HepG2 (cell line): ENCODE measurements around the gene ETS1. TPM values are rescaled to one million over a fixed set of nuclear protein-coding genes. Genes with fewer than 3 reads are reported as not detected.

Experiments
- ATAC-seq: fragments of 200-7000 bp; cut with Tn5 transposase; 3 replicates; pipeline ENCODE4 v1.9.1; 2020; ENCODE audit warnings: mild to moderate bottlenecking, moderate library complexity
- BruUV-seq: library from RNA; stranded (reverse); fragments of 400-500 nt; replicated peaks from 2 replicates; lab custom pipeline; 2021; lab: Mats Ljungman, UMichigan
- CTCF ChIA-PET: fragments of 300-600 bp; formaldehyde crosslinking; extraction: SDS; loops from one replicate; lab custom pipeline; 2021; ENCODE audit warnings: low total read pairs, inconsistent platforms, low intra/inter-chr PET ratio; lab: Yijun Ruan, JAX
- POLR2A ChIA-PET: fragments of 350-600 bp; sonication (Branson Sonifier 250); formaldehyde crosslinking; loops from one replicate; lab custom pipeline; 2020; ENCODE audit warnings: antibody characterized with exemption, inconsistent platforms; lab: Yijun Ruan, JAX
- DNase-seq: peaks from one replicate; pipeline ENCODE4 v3.0.0-alpha.2; 2015; ENCODE audit warnings: low spot score
- FAIRE-seq: peaks from 3 replicates; lab custom pipeline; 2011; peaks lifted over from hg19 to GRCh38; lab: Jason Lieb, UNC
- H2AFZ ChIP-seq: one replicate; pipeline ENCODE4 v1.6.1; 2011; ENCODE audit warnings: low read length, inconsistent platforms
- H3K27ac ChIP-seq: fragments of 300-600 bp; 3 replicates; pipeline ENCODE4 v1.8.0; 2011; ENCODE audit warnings: mixed run types, mild to moderate bottlenecking, mixed read lengths, low read length, inconsistent platforms; ENCODE audit not compliant: insufficient read depth; ENCODE audit errors: extremely low read length
- H3K27me3 ChIP-seq, 2 experiments: fragments of 200-600 bp in 1 of 2; 2 replicates in 1 of 2; 3 replicates in 1 of 2; pipeline versions ENCODE4 v1.6.0 to v1.8.0; 2011; ENCODE audit warnings: low read length in 2 of 2, mild to moderate bottlenecking in 2 of 2, moderate library complexity in 2 of 2, inconsistent platforms in 1 of 2; ENCODE audit not compliant: insufficient read depth in 2 of 2, control insufficient read depth in 1 of 2
- H3K36me3 ChIP-seq, 2 experiments: fragments of 200-600 bp in 1 of 2; replicated peaks in 1 of 2; 2 replicates in 1 of 2; 3 replicates in 1 of 2; pipeline versions ENCODE4 v1.5.1 to v1.8.0; 2011; ENCODE audit warnings: low read length in 2 of 2, inconsistent platforms in 1 of 2; ENCODE audit not compliant: insufficient read depth in 2 of 2, control insufficient read depth in 1 of 2
- H3K4me1 ChIP-seq: 2 replicates; pipeline ENCODE4 v1.5.1; 2012; ENCODE audit warnings: low read length, inconsistent platforms; ENCODE audit not compliant: insufficient read depth
- H3K4me2 ChIP-seq: 2 replicates; pipeline ENCODE4 v1.6.0; 2011; ENCODE audit warnings: low read depth, low read length, inconsistent platforms
- H3K4me3 ChIP-seq, 3 experiments: fragments of 200-600 bp in 1 of 3; sonication (generic), shearing (Covaris generic) in 1 of 3; replicated peaks in 1 of 3; 2 replicates each; pipeline ENCODE4 v1.5.1; 2011 to 2016; ENCODE audit warnings: low read length in 3 of 3, inconsistent platforms in 2 of 3, low read depth in 2 of 3, mild to moderate bottlenecking in 2 of 3, control low read depth in 1 of 3, mixed read lengths in 1 of 3; ENCODE audit not compliant: insufficient read depth in 1 of 3
- H3K79me2 ChIP-seq: one replicate; pipeline ENCODE4 v1.6.1; 2011; ENCODE audit warnings: low read length, inconsistent platforms; ENCODE audit not compliant: insufficient read depth
- H3K9ac ChIP-seq: 2 replicates; pipeline ENCODE4 v1.6.0; 2011; ENCODE audit warnings: mild to moderate bottlenecking, low read depth, low read length, inconsistent platforms; ENCODE audit not compliant: insufficient read depth
- H3K9me3 ChIP-seq: 2 replicates; pipeline ENCODE4 v1.5.1; 2012; ENCODE audit warnings: mild to moderate bottlenecking, low read length
- H4K20me1 ChIP-seq: 2 replicates; pipeline ENCODE4 v1.6.0; 2011; ENCODE audit warnings: inconsistent platforms, mild to moderate bottlenecking, low read length, moderate library complexity; ENCODE audit not compliant: insufficient read depth
- HDAC6 ChIP-seq: fragments of 200-600 bp; sonication (generic); IDR thresholded peaks from 2 replicates; pipeline ENCODE4 v1.7.0; 2017; ENCODE audit warnings: mild to moderate bottlenecking, antibody characterized with exemption, low read length, low read depth
- NCOA5 ChIP-seq: sonication (generic); formaldehyde crosslinking; IDR thresholded peaks from 2 replicates; pipeline ENCODE4 v1.4.0; 2020; ENCODE audit warnings: missing genetic modification reagents
- ZNF10 ChIP-seq: sonication (generic); formaldehyde crosslinking; IDR thresholded peaks from 2 replicates; pipeline ENCODE4 v1.4.0; 2020; ENCODE audit warnings: mild to moderate bottlenecking, low read depth, missing genetic modification reagents, borderline replicate concordance
- ZNF660 ChIP-seq: sonication (generic); formaldehyde crosslinking; IDR thresholded peaks from 2 replicates; pipeline ENCODE4 v1.5.1; 2020; ENCODE audit warnings: mild to moderate bottlenecking, low read depth, missing genetic modification reagents, borderline replicate concordance
- in situ Hi-C: cut with HindIII; loops from 2 replicates; pipeline ENCODE4 v1.10.0; 2017; ENCODE audit warnings: low pct_unique_long_range_greater_than_20kb; ENCODE audit not compliant: extremely low pct_ligation_motif_present
- intact Hi-C: fragments of 100-400 bp; cut with micrococcal nuclease; formaldehyde crosslinking; loops from one replicate; pipeline ENCODE4 v1.10.0; 2022; ENCODE audit not compliant: unreplicated experiment
- polyA plus RNA-seq, 8 experiments: library from polyadenylated mRNA; depleted of rRNA in 3 of 8; stranded (reverse) in 7 of 8; unstranded in 1 of 8; fragments of >200 nt; fragmentation: Illumina TruSeq in 4 of 8; extraction: Trizol in 4 of 8; gene quantifications; 2 replicates each; pipeline versions ENCODE4 v1.2.1 to v1.2.3, GENCODE V29; 2011 to 2016; ENCODE audit warnings: low read depth in 4 of 8, missing spikeins in 1 of 8, mixed read lengths in 1 of 8; ENCODE audit not compliant: insufficient read depth in 1 of 8
- total RNA-seq, 5 experiments: library from RNA; depleted of rRNA; stranded (reverse); fragments of >200 nt; fragmentation: Illumina TruSeq; extraction: Trizol; gene quantifications; 2 replicates each; pipeline ENCODE4 v1.2.3, GENCODE V29; 2016; ENCODE audit warnings: low read depth in 1 of 5
- TF ChIP-seq, protein P1 (sequence below), 2 experiments: IDR thresholded peaks; 2 replicates each; pipeline ENCODE4 v1.6.1; 2011 to 2012; ENCODE audit warnings: low read length in 2 of 2, borderline replicate concordance in 1 of 2, low read depth in 1 of 2, mild to moderate bottlenecking in 1 of 2, moderate library complexity in 1 of 2
- TF ChIP-seq, protein P2 (sequence below): sonication (generic); formaldehyde crosslinking; IDR thresholded peaks from 2 replicates; pipeline ENCODE4 v1.5.1; 2020; ENCODE audit warnings: mild to moderate bottlenecking, missing genetic modification reagents, moderate library complexity

The ETS1 gene
- total and polyA plus RNA-seq, 2 of the 13 experiments (the other 11 are each of a cell fraction or from before 2014, with no cell fraction given) = 0.18 to 0.34 TPM

DNA sequence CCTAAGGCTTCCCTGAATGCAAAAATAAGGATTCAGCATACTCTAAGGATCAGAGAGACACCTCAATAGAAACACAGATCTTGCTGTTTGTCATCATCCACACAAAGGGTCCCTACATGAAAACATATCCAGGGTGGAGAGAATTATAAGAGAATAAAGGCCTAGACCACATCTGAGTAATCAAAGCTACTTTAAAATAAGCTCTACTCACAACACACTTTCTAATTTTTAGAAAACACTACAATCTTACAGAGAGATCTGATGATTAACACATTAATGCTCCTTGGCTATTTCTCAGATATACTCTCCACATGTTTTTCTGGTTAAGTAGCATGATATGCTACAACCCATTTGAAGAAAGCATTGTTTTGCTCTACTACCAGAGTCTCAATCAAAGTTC lies 108.2 kb downstream of the ETS1 start:
- H3K4me3 ChIP-seq = no peak overlapping the region
- FAIRE-seq (no peak), DNase-seq (no peak), ATAC-seq (no peak)
- H3K27me3 ChIP-seq = no peaks in the 10 kb centered on the region
- no TSS peak for BruUV-seq
- no peaks in the 10 kb centered on the region for H3K36me3 ChIP-seq
- no peak overlapping the region for H3K9ac ChIP-seq
- H3K4me2 ChIP-seq = no peak overlapping the region
- H3K27ac ChIP-seq = no peak overlapping the region
- H4K20me1 ChIP-seq = no peaks in the 10 kb centered on the region
- H3K79me2 ChIP-seq = no peaks in the 10 kb centered on the region
- H2AFZ ChIP-seq = no peak overlapping the region
- TF ChIP-seq, protein P1, sequence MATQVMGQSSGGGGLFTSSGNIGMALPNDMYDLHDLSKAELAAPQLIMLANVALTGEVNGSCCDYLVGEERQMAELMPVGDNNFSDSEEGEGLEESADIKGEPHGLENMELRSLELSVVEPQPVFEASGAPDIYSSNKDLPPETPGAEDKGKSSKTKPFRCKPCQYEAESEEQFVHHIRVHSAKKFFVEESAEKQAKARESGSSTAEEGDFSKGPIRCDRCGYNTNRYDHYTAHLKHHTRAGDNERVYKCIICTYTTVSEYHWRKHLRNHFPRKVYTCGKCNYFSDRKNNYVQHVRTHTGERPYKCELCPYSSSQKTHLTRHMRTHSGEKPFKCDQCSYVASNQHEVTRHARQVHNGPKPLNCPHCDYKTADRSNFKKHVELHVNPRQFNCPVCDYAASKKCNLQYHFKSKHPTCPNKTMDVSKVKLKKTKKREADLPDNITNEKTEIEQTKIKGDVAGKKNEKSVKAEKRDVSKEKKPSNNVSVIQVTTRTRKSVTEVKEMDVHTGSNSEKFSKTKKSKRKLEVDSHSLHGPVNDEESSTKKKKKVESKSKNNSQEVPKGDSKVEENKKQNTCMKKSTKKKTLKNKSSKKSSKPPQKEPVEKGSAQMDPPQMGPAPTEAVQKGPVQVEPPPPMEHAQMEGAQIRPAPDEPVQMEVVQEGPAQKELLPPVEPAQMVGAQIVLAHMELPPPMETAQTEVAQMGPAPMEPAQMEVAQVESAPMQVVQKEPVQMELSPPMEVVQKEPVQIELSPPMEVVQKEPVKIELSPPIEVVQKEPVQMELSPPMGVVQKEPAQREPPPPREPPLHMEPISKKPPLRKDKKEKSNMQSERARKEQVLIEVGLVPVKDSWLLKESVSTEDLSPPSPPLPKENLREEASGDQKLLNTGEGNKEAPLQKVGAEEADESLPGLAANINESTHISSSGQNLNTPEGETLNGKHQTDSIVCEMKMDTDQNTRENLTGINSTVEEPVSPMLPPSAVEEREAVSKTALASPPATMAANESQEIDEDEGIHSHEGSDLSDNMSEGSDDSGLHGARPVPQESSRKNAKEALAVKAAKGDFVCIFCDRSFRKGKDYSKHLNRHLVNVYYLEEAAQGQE (IDR thresholded peaks at IDR 0.05; ENCODE audit: borderline replicate concordance in 1 of 2, low read depth in 1 of 2, low read length in 2 of 2) = no peak
- TF ChIP-seq, protein P2, sequence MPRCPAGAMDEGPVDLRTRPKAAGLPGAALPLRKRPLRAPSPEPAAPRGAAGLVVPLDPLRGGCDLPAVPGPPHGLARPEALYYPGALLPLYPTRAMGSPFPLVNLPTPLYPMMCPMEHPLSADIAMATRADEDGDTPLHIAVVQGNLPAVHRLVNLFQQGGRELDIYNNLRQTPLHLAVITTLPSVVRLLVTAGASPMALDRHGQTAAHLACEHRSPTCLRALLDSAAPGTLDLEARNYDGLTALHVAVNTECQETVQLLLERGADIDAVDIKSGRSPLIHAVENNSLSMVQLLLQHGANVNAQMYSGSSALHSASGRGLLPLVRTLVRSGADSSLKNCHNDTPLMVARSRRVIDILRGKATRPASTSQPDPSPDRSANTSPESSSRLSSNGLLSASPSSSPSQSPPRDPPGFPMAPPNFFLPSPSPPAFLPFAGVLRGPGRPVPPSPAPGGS (CRISPR knock-in tag) = no peak
- no peak for TF ChIP-seq ZNF10 (CRISPR knock-in tag)
- TF ChIP-seq ZNF660 (CRISPR knock-in tag) = no peak
- TF ChIP-seq HDAC6 = no peak
- TF ChIP-seq NCOA5 (CRISPR knock-in tag) = no peak
- no peaks in the 10 kb centered on the region for H3K9me3 ChIP-seq
- ChIA-PET CTCF (no interaction called here), POLR2A (no interaction called here)
- intact Hi-C loops (no loop called here), in situ Hi-C loops (no loop called here)
- H3K4me1 ChIP-seq = no peaks in the 10 kb centered on the region
